Smooth muscle cell (in vitro differentiated cells): Measurements from ENCODE around the gene ELK3. TPM values are rescaled to one million over a fixed set of nuclear protein-coding genes. Genes with fewer than 3 reads are reported as not detected.

Source experiments
- DNase-seq: peaks from one replicate; lab custom pipeline; 2025; ENCODE audit not compliant: unreplicated experiment; lab: John Stamatoyannopoulos, UW
- H2AFZ ChIP-seq: fragments of 200-600 bp; sonication (generic); 2 replicates; pipeline ENCODE4 v1.6.0; 2016; ENCODE audit warnings: antibody characterized with exemption, low read depth, mild to moderate bottlenecking
- H3F3A ChIP-seq: fragments of 200-600 bp; sonication (generic); 2 replicates; pipeline ENCODE4 v1.6.0; 2017; ENCODE audit warnings: antibody characterized with exemption, low read depth
- H3K27ac ChIP-seq: fragments of 200-600 bp; sonication (generic); 2 replicates; pipeline ENCODE4 v1.5.1; 2016; ENCODE audit warnings: low read depth, mild to moderate bottlenecking
- H3K27me3 ChIP-seq: fragments of 200-600 bp; sonication (generic); 2 replicates; pipeline ENCODE4 v1.6.1; 2016; ENCODE audit warnings: low read depth, mild to moderate bottlenecking
- H3K36me3 ChIP-seq: fragments of 200-600 bp; sonication (generic); 2 replicates; pipeline ENCODE4 v1.5.1; 2016; ENCODE audit warnings: low read depth
- H3K4me1 ChIP-seq: fragments of 200-600 bp; sonication (generic); 2 replicates; pipeline ENCODE4 v1.5.1; 2016; ENCODE audit warnings: low read depth
- H3K4me2 ChIP-seq: fragments of 200-600 bp; sonication (generic); 2 replicates; pipeline ENCODE4 v1.6.0; 2016; ENCODE audit warnings: mild to moderate bottlenecking
- H3K4me3 ChIP-seq: fragments of 200-600 bp; sonication (generic); 2 replicates; pipeline ENCODE4 v1.5.1; 2016; ENCODE audit warnings: mild to moderate bottlenecking
- H3K79me2 ChIP-seq: fragments of 200-600 bp; sonication (generic); 2 replicates; pipeline ENCODE4 v1.6.0; 2016; ENCODE audit warnings: low read depth, mild to moderate bottlenecking
- H3K9ac ChIP-seq: fragments of 200-600 bp; sonication (generic); 2 replicates; pipeline ENCODE4 v1.6.0; 2016; ENCODE audit warnings: low read depth
- H3K9me3 ChIP-seq: fragments of 200-600 bp; sonication (generic); replicated peaks from 2 replicates; pipeline ENCODE4 v1.5.1; 2016; ENCODE audit warnings: low read depth
- H4K20me1 ChIP-seq: fragments of 200-600 bp; sonication (generic); 2 replicates; pipeline ENCODE4 v1.6.0; 2016; ENCODE audit warnings: low read depth
- CTCF ChIP-seq: fragments of 200-600 bp; sonication (generic); IDR thresholded peaks from 2 replicates; pipeline ENCODE4 v1.5.1; 2017; ENCODE audit warnings: borderline replicate concordance, mild to moderate bottlenecking, antibody characterized with exemption; ENCODE audit not compliant: insufficient read depth, poor library complexity, severe bottlenecking
- WGBS: methylation state at CpG from one replicate; pipeline ENCODE4 v1.1.7; 2016; ENCODE audit warnings: low lambda C conversion rate; 5-methylcytosine and 5-hydroxymethylcytosine counted together
- polyA plus RNA-seq: library from polyadenylated mRNA; unstranded; fragments of >200 nt; fragmentation: Nextera tagmentation; extraction: Ambion mirVana; gene quantifications from 2 replicates; pipeline ENCODE4 v1.2.1, GENCODE V29; 2016
- total RNA-seq: library from RNA; depleted of rRNA; stranded (reverse); fragments of >200 nt; gene quantifications from 2 replicates; pipeline ENCODE4 v1.2.3, GENCODE V29; 2014

The ELK3 gene
- total and polyA plus RNA-seq, 2 experiments from 2014 or later, result 43.1 to 44.3 TPM

GRCh38 chr12:96219700-96220206, 25.6 kb downstream of the ELK3 start:
- no peaks in the 10 kb centered on the region for H3K9me3 ChIP-seq
- H3F3A ChIP-seq, result peaks cover 9% of the 10 kb centered on the region
- 17% methylated on average over 15 of the region's 15 CpGs for WGBS
- DNase-seq, result peak; percentile 28
- H2AFZ ChIP-seq, result no peak overlapping the region
- H3K36me3 ChIP-seq, result no peaks in the 10 kb centered on the region
- H3K4me1 ChIP-seq, result peaks cover 7% of the 10 kb centered on the region
- H3K27ac ChIP-seq, result peak overlapping the region; percentile 98
- no peak for TF ChIP-seq CTCF
- peak overlapping the region; percentile 90 for H3K9ac ChIP-seq
- peak overlapping the region; percentile 74 for H3K4me2 ChIP-seq
- no peak overlapping the region for H3K4me3 ChIP-seq
- H3K79me2 ChIP-seq, result peaks cover 61% of the 10 kb centered on the region
- no peaks in the 10 kb centered on the region for H3K27me3 ChIP-seq
- peaks cover 76% of the 10 kb centered on the region for H4K20me1 ChIP-seq

GRCh38 chr12:96220902-96221301, 26.7 kb downstream of the ELK3 start:
- no peak overlapping the region for H3K4me2 ChIP-seq
- no peaks in the 10 kb centered on the region for H3K27me3 ChIP-seq
- H2AFZ ChIP-seq, result no peak overlapping the region
- peaks cover 9% of the 10 kb centered on the region for H3F3A ChIP-seq
- H3K36me3 ChIP-seq, result no peaks in the 10 kb centered on the region
- peaks cover 78% of the 10 kb centered on the region for H4K20me1 ChIP-seq
- peak overlapping the region; percentile 77 for H3K9ac ChIP-seq
- no peak for TF ChIP-seq CTCF
- WGBS, result 73% methylated on average over 5 of the region's 5 CpGs
- H3K27ac ChIP-seq, result peak overlapping the region; percentile 98
- no peak for DNase-seq
- peaks cover 60% of the 10 kb centered on the region for H3K79me2 ChIP-seq
- no peaks in the 10 kb centered on the region for H3K9me3 ChIP-seq
- peaks cover 9% of the 10 kb centered on the region for H3K4me1 ChIP-seq
- H3K4me3 ChIP-seq, result no peak overlapping the region

DNA sequence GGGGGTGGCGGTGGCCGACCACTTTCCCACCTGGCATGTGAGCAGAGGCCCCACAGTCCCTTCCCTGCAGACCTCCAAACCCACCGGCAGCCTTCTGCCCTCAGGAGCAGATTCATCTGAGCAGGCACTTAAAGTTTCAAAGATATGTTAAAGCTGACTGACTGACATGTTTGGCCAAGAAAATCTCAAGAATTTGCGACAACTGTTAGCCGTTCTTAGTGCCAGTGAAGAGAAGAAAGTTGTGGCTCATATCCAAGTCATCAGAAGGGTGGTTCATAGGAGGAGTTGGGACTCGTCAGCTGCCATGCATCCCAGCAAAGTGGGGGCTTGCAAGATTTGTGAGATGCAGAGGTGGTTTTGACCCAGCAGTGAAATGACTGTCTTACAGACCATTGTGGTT, 27.2 kb downstream of the ELK3 start:
- Histone ChIP-seq H3F3A (peaks cover 9% of the 10 kb centered on the region), H3K79me2 (peaks cover 55% of the 10 kb centered on the region), H3K9ac (peak overlapping the region; percentile 77), H2AFZ (no peak overlapping the region), H3K9me3 (no peaks in the 10 kb centered on the region), H3K27me3 (no peaks in the 10 kb centered on the region), H3K4me3 (no peak overlapping the region), H3K4me1 (peaks cover 9% of the 10 kb centered on the region), H3K36me3 (no peaks in the 10 kb centered on the region), H4K20me1 (peaks cover 78% of the 10 kb centered on the region), H3K27ac (peak overlapping the region; percentile 98), H3K4me2 (no peak overlapping the region)
- no peak for DNase-seq
- TF ChIP-seq CTCF, result no peak
- WGBS, result 64% methylated on average over 6 of the region's 6 CpGs
